MM.1S (cell line): ENCODE data around the gene FAM186B.

Experiments
- EZH2 ChIP-seq: fragments of 300-600 bp; sonication (generic); optimal IDR thresholded peaks from 2 replicates; pipeline ENCODE3; 2017; ENCODE audit warnings: low read depth, mild to moderate bottlenecking, antibody characterized with exemption, low read length, mixed read lengths
- TF ChIP-seq, protein P1 (sequence below): fragments of 300-600 bp; sonication (generic); IDR thresholded peaks from 2 replicates; pipeline ENCODE4 v1.5.1; 2016; ENCODE audit warnings: antibody characterized with exemption, low read length, mixed read lengths

DNA sequence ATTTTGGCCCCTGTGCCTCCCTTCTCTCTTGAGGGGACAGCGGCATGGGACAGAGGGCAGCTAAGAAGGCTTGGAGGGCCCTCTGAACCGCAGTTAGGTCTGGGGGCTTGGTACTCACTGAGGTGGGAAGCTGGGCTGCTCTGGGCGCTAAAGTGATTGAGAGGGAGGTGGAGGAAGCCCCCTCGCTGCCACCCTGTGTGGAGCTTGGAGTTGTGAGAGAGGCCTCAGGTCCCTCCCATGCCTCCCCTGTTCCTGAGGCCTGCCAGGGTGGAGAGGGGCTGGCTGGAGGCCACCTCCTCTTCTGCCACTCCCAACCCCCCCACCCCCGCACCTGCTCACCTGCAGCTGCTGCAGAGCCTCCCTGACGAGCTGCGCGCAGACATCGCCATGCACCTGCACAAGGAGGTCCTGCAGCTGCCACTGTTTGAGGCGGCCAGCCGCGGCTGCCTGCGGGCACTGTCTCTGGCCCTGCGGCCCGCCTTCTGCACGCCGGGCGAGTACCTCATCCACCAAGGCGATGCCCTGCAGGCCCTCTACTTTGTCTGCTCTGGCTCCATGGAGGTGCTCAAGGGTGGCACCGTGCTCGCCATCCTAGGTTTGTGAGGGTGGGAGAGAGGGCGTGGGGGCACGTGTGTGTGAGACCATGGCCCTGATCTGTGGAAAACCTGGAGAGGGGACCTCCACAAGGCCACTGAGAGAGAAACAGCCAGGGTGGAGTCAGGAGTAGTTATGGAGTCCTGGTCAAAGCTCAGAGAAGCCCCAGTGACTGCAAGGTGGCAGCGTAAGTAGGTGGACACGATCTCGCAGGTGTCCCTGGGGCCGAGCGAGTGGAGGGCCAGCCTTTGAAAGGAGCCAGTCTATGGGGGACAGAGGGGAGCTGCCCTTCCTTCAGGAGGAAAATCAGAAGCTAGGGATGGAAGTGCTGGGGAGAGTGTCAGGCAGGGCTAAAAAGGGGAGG is 55.4 kb downstream of the FAM186B start:
- TF ChIP-seq, protein P1, sequence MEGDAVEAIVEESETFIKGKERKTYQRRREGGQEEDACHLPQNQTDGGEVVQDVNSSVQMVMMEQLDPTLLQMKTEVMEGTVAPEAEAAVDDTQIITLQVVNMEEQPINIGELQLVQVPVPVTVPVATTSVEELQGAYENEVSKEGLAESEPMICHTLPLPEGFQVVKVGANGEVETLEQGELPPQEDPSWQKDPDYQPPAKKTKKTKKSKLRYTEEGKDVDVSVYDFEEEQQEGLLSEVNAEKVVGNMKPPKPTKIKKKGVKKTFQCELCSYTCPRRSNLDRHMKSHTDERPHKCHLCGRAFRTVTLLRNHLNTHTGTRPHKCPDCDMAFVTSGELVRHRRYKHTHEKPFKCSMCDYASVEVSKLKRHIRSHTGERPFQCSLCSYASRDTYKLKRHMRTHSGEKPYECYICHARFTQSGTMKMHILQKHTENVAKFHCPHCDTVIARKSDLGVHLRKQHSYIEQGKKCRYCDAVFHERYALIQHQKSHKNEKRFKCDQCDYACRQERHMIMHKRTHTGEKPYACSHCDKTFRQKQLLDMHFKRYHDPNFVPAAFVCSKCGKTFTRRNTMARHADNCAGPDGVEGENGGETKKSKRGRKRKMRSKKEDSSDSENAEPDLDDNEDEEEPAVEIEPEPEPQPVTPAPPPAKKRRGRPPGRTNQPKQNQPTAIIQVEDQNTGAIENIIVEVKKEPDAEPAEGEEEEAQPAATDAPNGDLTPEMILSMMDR: no peak
- TF ChIP-seq EZH2: no peak
